HEK293 (cell line): ENCODE data around the gene MMS19.

Experiments used
- CTCF ChIP-seq: fragments of 450-650 bp; formaldehyde crosslinking; IDR thresholded peaks from 2 replicates; pipeline ENCODE4 v1.5.1; 2016; ENCODE audit warnings: missing biosample characterization, missing genetic modification characterization
- EGR2 ChIP-seq: fragments of 450-650 bp; formaldehyde crosslinking; IDR thresholded peaks from 2 replicates; pipeline ENCODE4 v1.5.1; 2016; ENCODE audit warnings: low read depth, missing biosample characterization, missing genetic modification characterization
- HOXA7 ChIP-seq: sonication (generic); formaldehyde crosslinking; IDR thresholded peaks from 2 replicates; pipeline ENCODE4 v1.8.1; 2022; ENCODE audit warnings: missing genetic modification reagents, borderline replicate concordance
- KLF7 ChIP-seq: fragments of 450-650 bp; formaldehyde crosslinking; IDR thresholded peaks from 2 replicates; pipeline ENCODE4 v1.5.1; 2016; ENCODE audit warnings: missing biosample characterization, missing genetic modification characterization, borderline replicate concordance
- PBX3 ChIP-seq: sonication (generic); formaldehyde crosslinking; IDR thresholded peaks from 2 replicates; pipeline ENCODE4 v1.8.1; 2022; ENCODE audit warnings: mild to moderate bottlenecking, moderate library complexity, missing genetic modification reagents
- ZBTB11 ChIP-seq: fragments of 450-650 bp; formaldehyde crosslinking; conservative IDR thresholded peaks from 2 replicates; pipeline ENCODE4 v1.5.1; 2016; ENCODE audit warnings: low read depth, missing biosample characterization, missing genetic modification characterization
- ZFP37 ChIP-seq: fragments of 450-650 bp; formaldehyde crosslinking; IDR thresholded peaks from 2 replicates; pipeline ENCODE4 v1.5.1; 2016; ENCODE audit warnings: missing biosample characterization, missing genetic modification characterization
- ZIC2 ChIP-seq: fragments of 450-650 bp; formaldehyde crosslinking; IDR thresholded peaks from 2 replicates; pipeline ENCODE4 v1.5.1; 2016; ENCODE audit warnings: missing biosample characterization, missing genetic modification characterization
- ZNF211 ChIP-seq: fragments of 450-650 bp; formaldehyde crosslinking; IDR thresholded peaks from 2 replicates; pipeline ENCODE4 v1.5.1; 2016; ENCODE audit warnings: low read depth, missing biosample characterization, missing genetic modification characterization
- ZNF214 ChIP-seq: fragments of 450-650 bp; formaldehyde crosslinking; IDR thresholded peaks from 2 replicates; pipeline ENCODE4 v1.5.1; 2017; ENCODE audit warnings: missing biosample characterization, mild to moderate bottlenecking, missing genetic modification characterization, borderline replicate concordance
- ZNF248 ChIP-seq: fragments of 450-650 bp; formaldehyde crosslinking; IDR thresholded peaks from 2 replicates; pipeline ENCODE4 v1.5.1; 2017; ENCODE audit warnings: missing biosample characterization, missing genetic modification characterization
- ZNF341 ChIP-seq: fragments of 450-650 bp; formaldehyde crosslinking; IDR thresholded peaks from 2 replicates; pipeline ENCODE4; 2016; ENCODE audit warnings: low read depth, missing biosample characterization, missing genetic modification characterization
- ZNF350 ChIP-seq: fragments of 450-650 bp; formaldehyde crosslinking; IDR thresholded peaks from 2 replicates; pipeline ENCODE4 v1.5.0; 2017; ENCODE audit warnings: missing biosample characterization, mild to moderate bottlenecking, missing genetic modification characterization
- ZNF394 ChIP-seq: fragments of 450-650 bp; formaldehyde crosslinking; IDR thresholded peaks from 2 replicates; pipeline ENCODE4 v1.5.1; 2016; ENCODE audit warnings: missing biosample characterization, missing genetic modification characterization, mild to moderate bottlenecking, moderate library complexity, borderline replicate concordance
- ZNF433 ChIP-seq: fragments of 450-650 bp; formaldehyde crosslinking; IDR thresholded peaks from 2 replicates; pipeline ENCODE4 v1.5.1; 2016; ENCODE audit warnings: missing biosample characterization, missing genetic modification characterization, low read depth
- ZNF501 ChIP-seq: fragments of 450-650 bp; formaldehyde crosslinking; IDR thresholded peaks from 2 replicates; pipeline ENCODE4 v1.5.1; 2016; ENCODE audit warnings: missing biosample characterization, missing genetic modification characterization
- ZNF658 ChIP-seq: fragments of 450-650 bp; formaldehyde crosslinking; IDR thresholded peaks from 2 replicates; pipeline ENCODE4; 2016; ENCODE audit warnings: missing biosample characterization, missing genetic modification characterization
- ZNF660 ChIP-seq: fragments of 450-650 bp; IDR thresholded peaks from 2 replicates; pipeline ENCODE4 v1.5.1; 2018; ENCODE audit warnings: missing biosample characterization, mild to moderate bottlenecking, missing genetic modification characterization
- ZNF837 ChIP-seq: fragments of 450-650 bp; formaldehyde crosslinking; IDR thresholded peaks from 2 replicates; pipeline ENCODE4 v1.5.1; 2016; ENCODE audit warnings: missing biosample characterization, missing genetic modification characterization
- ZSCAN23 ChIP-seq: fragments of 450-650 bp; formaldehyde crosslinking; IDR thresholded peaks from 2 replicates; pipeline ENCODE4 v1.5.1; 2016; ENCODE audit warnings: missing biosample characterization, missing genetic modification characterization
- TF ChIP-seq, protein P1 (sequence below): fragments of 450-650 bp; formaldehyde crosslinking; IDR thresholded peaks from 2 replicates; pipeline ENCODE4 v1.5.1; 2017; ENCODE audit warnings: missing biosample characterization, mild to moderate bottlenecking, missing genetic modification characterization, moderate library complexity
- TF ChIP-seq, protein P2 (sequence below): fragments of 450-650 bp; formaldehyde crosslinking; IDR thresholded peaks from 2 replicates; pipeline ENCODE4 v1.5.1; 2016; ENCODE audit warnings: missing biosample characterization, missing genetic modification characterization
- TF ChIP-seq, protein P3 (sequence below): fragments of 450-650 bp; formaldehyde crosslinking; IDR thresholded peaks from 2 replicates; pipeline ENCODE4 v1.5.1; 2016; ENCODE audit warnings: missing biosample characterization, missing genetic modification characterization
- TF ChIP-seq, protein P4 (sequence below): fragments of 450-650 bp; formaldehyde crosslinking; IDR thresholded peaks from 2 replicates; pipeline ENCODE4 v1.5.1; 2016; ENCODE audit warnings: missing biosample characterization, missing genetic modification characterization

The MMS19 gene

DNA sequence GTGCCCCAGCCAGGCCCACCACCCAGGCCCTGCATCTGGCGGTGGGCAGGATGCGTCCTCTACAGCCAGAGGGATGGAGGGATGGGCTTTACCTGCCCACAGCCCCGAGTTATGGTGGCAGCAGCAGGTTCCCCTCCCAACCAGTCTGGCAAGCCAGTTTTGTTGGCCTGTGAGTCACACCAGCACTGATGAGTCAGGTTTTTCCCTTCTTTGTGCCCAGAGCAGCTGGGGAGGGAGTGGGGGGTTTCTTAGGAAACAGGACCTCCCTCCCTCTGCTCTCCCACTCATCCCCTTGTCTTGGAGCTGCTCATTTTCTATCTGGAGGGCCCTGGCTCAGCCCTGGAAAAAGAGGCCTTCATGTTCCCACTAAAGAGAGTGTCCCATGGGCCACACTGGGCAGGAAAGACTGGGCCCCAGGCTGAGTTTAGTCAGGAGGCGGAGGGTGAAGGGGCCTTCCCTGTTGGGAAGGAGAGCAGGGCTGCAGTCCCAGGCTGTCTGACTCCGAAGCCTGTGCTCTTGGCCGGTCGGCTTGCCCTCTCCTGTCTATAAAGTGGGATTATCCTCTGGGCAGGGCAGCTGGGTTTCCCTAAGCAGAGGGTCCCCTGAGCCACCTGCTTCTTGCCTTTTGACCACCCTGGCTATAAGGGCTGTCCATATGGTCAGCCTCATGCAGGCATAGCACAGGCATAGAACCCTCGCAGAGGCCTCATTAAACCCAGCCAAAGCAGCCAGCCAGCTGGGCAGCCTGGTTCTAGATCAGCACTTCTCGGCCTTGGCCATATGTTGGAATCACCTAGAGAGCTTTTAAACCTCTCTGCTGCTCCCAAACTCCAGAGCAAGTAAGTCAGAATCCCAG is 44.2 kb upstream of the MMS19 start (continued):
- TF ChIP-seq PBX3 (CRISPR knock-in tag) (no peak), ZNF501 (no peak), ZNF350 (tag by site-specific recombination) (no peak), KLF7 (tag by site-specific recombination) (no peak), ZNF211 (tag by site-specific recombination) (no peak), ZNF394 (peak; percentile 52), ZNF658 (tag by site-specific recombination) (no peak), ZNF433 (tag by site-specific recombination) (no peak), ZIC2 (tag by site-specific recombination) (no peak), EGR2 (peak; percentile 70), ZNF660 (tag by site-specific recombination) (peak; percentile 71), HOXA7 (CRISPR knock-in tag) (no peak), ZFP37 (tag by site-specific recombination) (0 out of 2 replicates have a peak, but pooled peaks have one; percentile 71), ZNF214 (tag by site-specific recombination) (no peak), ZNF248 (tag by site-specific recombination) (no peak), ZNF341 (tag by site-specific recombination) (peak; percentile 80), ZNF837 (tag by site-specific recombination) (no peak), ZBTB11 (no peak), CTCF (tag by site-specific recombination) (no peak), ZSCAN23 (no peak)
- TF ChIP-seq, protein P1, sequence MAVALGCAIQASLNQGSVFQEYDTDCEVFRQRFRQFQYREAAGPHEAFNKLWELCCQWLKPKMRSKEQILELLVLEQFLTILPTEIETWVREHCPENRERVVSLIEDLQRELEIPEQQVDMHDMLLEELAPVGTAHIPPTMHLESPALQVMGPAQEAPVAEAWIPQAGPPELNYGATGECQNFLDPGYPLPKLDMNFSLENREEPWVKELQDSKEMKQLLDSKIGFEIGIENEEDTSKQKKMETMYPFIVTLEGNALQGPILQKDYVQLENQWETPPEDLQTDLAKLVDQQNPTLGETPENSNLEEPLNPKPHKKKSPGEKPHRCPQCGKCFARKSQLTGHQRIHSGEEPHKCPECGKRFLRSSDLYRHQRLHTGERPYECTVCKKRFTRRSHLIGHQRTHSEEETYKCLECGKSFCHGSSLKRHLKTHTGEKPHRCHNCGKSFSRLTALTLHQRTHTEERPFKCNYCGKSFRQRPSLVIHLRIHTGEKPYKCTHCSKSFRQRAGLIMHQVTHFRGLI, result peak; percentile 40; the same call in 1 of the 2 replicates
- TF ChIP-seq, protein P2, sequence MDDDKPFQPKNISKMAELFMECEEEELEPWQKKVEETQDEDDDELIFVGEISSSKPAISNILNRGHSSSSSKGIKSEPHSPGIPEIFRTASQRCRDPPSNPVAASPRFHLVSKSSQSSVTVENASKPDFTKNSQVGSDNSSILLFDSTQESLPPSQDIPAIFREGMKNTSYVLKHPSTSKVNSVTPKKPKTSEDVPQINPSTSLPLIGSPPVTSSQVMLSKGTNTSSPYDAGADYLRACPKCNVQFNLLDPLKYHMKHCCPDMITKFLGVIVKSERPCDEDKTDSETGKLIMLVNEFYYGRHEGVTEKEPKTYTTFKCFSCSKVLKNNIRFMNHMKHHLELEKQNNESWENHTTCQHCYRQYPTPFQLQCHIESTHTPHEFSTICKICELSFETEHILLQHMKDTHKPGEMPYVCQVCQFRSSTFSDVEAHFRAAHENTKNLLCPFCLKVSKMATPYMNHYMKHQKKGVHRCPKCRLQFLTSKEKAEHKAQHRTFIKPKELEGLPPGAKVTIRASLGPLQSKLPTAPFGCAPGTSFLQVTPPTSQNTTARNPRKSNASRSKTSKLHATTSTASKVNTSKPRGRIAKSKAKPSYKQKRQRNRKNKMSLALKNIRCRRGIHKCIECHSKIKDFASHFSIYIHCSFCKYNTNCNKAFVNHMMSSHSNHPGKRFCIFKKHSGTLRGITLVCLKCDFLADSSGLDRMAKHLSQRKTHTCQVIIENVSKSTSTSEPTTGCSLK (tag by site-specific recombination), result no peak
- TF ChIP-seq, protein P3, sequence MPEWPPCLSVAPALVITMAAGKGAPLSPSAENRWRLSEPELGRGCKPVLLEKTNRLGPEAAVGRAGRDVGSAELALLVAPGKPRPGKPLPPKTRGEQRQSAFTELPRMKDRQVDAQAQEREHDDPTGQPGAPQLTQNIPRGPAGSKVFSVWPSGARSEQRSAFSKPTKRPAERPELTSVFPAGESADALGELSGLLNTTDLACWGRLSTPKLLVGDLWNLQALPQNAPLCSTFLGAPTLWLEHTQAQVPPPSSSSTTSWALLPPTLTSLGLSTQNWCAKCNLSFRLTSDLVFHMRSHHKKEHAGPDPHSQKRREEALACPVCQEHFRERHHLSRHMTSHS, result no peak
- TF ChIP-seq, protein P4, sequence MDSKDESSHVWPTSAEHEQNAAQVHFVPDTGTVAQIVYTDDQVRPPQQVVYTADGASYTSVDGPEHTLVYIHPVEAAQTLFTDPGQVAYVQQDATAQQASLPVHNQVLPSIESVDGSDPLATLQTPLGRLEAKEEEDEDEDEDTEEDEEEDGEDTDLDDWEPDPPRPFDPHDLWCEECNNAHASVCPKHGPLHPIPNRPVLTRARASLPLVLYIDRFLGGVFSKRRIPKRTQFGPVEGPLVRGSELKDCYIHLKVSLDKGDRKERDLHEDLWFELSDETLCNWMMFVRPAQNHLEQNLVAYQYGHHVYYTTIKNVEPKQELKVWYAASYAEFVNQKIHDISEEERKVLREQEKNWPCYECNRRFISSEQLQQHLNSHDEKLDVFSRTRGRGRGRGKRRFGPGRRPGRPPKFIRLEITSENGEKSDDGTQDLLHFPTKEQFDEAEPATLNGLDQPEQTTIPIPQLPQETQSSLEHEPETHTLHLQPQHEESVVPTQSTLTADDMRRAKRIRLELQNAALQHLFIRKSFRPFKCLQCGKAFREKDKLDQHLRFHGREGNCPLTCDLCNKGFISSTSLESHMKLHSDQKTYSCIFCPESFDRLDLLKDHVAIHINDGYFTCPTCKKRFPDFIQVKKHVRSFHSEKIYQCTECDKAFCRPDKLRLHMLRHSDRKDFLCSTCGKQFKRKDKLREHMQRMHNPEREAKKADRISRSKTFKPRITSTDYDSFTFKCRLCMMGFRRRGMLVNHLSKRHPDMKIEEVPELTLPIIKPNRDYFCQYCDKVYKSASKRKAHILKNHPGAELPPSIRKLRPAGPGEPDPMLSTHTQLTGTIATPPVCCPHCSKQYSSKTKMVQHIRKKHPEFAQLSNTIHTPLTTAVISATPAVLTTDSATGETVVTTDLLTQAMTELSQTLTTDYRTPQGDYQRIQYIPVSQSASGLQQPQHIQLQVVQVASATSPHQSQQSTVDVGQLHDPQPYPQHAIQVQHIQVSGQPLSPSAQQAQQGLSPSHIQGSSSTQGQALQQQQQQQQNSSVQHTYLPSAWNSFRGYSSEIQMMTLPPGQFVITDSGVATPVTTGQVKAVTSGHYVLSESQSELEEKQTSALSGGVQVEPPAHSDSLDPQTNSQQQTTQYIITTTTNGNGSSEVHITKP (tag by site-specific recombination), result peak; percentile 52
